ENCODE results near the gene AK1. TPM values are rescaled to one million over a fixed set of nuclear protein-coding genes. Genes with fewer than 3 reads are reported as not detected.

The AK1 gene
- polyA plus RNA-seq, 1 of the 3 experiments (the other 2 are of a cell fraction) = 125 TPM

- H3K27ac ChIP-seq (ENCODE audit: low read depth in 2 of 2, low read length in 1 of 2) = peak overlapping the region in 1 of 2 experiments; percentile 95; a peak in 2 of 4 replicates
- DNase-seq = no peak
Observed at GRCh38 chr9:127923771-127924170, 46.3 kb upstream of the AK1 start.

GRCh38 chr9:127923046-127923445 lies 45.6 kb upstream of the AK1 start:
- WGBS (ENCODE audit: low lambda C conversion rate) = 80% methylated on average over 6 of the region's 6 CpGs
- Histone ChIP-seq H2AFZ (ENCODE audit: low read depth) (no peak overlapping the region), H3K4me3 (ENCODE audit: low read depth in 2 of 2, low read length in 1 of 2) (no peak overlapping the region), H3K4me2 (0 out of 2 replicates have a peak overlapping the region, but pooled peaks have one; percentile 36), H3K9me2 (no peaks in the 10 kb centered on the region), H3K27ac (ENCODE audit: low read depth in 2 of 2, low read length in 1 of 2) (peak overlapping the region in 1 of 2 experiments; percentile 95; a peak in 2 of 4 replicates), H3K36me3 (replicated peaks in 1 of 2; ENCODE audit: control insufficient read depth in 1 of 2, insufficient read depth in 2 of 2, low read length in 1 of 2) (no peaks in the 10 kb centered on the region), H4K20me1 (ENCODE audit: insufficient read depth) (no peaks in the 10 kb centered on the region), H3K9ac (peak overlapping the region; percentile 55; the same call in 1 of the 2 replicates), H3F3A (replicated peaks; ENCODE audit: insufficient read depth) (peaks cover 48% of the 10 kb centered on the region), H3K27me3 (ENCODE audit: insufficient read depth) (no peaks in the 10 kb centered on the region), H3K79me2 (ENCODE audit: insufficient read depth) (no peaks in the 10 kb centered on the region), H3K9me3 (no peaks in the 10 kb centered on the region), H3K4me1 (ENCODE audit: control insufficient read depth in 1 of 2, insufficient read depth in 2 of 2, low read depth in 1 of 2, low read length in 1 of 2) (peaks cover 16 to 26% of the 10 kb centered on the region in 2 experiments; a peak in 3 of 4 replicates)
- ChIA-PET POLR2A (interaction anchor here (0.6 kb wide), 1 partner anchor 41 kb away, joined by 4 read pairs; no protein-coding TSS in a partner anchor), CTCF (interaction anchor here (0.6 to 4.4 kb wide), 9 partner anchors 32 to 750 kb away, joined by 3 to 31 read pairs (median 3); partner anchors contain the start of genes AK1 and TOR2A)
- TF ChIP-seq RFX5 (IDR thresholded peaks at IDR 0.05; ENCODE audit: low read length) = peak; percentile 71; the same call in 1 of the 2 replicates
- TF ChIP-seq GATA2 (CRISPR knock-in tag; IDR thresholded peaks at IDR 0.05) = no peak
- TF ChIP-seq EP300 (IDR thresholded peaks at IDR 0.05; ENCODE audit: borderline replicate concordance in 1 of 2, low read depth in 1 of 2, low read length in 1 of 2) = no peak
- TF ChIP-seq GABPA (IDR thresholded peaks at IDR 0.05; ENCODE audit: low read depth) = no peak
- TF ChIP-seq, protein P1, sequence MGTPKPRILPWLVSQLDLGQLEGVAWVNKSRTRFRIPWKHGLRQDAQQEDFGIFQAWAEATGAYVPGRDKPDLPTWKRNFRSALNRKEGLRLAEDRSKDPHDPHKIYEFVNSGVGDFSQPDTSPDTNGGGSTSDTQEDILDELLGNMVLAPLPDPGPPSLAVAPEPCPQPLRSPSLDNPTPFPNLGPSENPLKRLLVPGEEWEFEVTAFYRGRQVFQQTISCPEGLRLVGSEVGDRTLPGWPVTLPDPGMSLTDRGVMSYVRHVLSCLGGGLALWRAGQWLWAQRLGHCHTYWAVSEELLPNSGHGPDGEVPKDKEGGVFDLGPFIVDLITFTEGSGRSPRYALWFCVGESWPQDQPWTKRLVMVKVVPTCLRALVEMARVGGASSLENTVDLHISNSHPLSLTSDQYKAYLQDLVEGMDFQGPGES (IDR thresholded peaks at IDR 0.05; ENCODE audit: low read depth, low read length) = no peak
- peak; percentile 72 for DNase-seq

More at GRCh38 chr9:127923771-127924170, 46.3 kb upstream of the AK1 start:
- H3K9me2 ChIP-seq = no peaks in the 10 kb centered on the region
- ChIA-PET POLR2A (interaction anchor here (0.6 kb wide), 1 partner anchor 42 kb away, joined by 4 read pairs; no protein-coding TSS in a partner anchor), CTCF (interaction anchor here (0.6 to 2.0 kb wide), 8 partner anchors 22 to 333 kb away, joined by 3 to 8 read pairs (median 3); partner anchors contain the start of gene TOR2A)
- WGBS (ENCODE audit: low lambda C conversion rate) = 47% methylated on average over 8 of the region's 8 CpGs
- 0 out of 2 replicates have a peak overlapping the region, but pooled peaks have one; percentile 36 for H3K4me2 ChIP-seq
- H3K9me3 ChIP-seq = no peaks in the 10 kb centered on the region
- H3K9ac ChIP-seq = peak overlapping the region; percentile 55; the same call in 1 of the 2 replicates
- no peaks in the 10 kb centered on the region for H3K36me3 ChIP-seq (replicated peaks in 1 of 2; ENCODE audit: control insufficient read depth in 1 of 2, insufficient read depth in 2 of 2, low read length in 1 of 2)
- no peak; a peak in 1 of 4 replicates for TF ChIP-seq EP300 (IDR thresholded peaks at IDR 0.05; ENCODE audit: borderline replicate concordance in 1 of 2, low read depth in 1 of 2, low read length in 1 of 2)
- TF ChIP-seq POLR2AphosphoS5 (IDR thresholded peaks at IDR 0.05; ENCODE audit: low read depth, low read length) = peak; percentile 17; the same call in 1 of the 2 replicates
- TF ChIP-seq EZH2phosphoT487 (IDR thresholded peaks at IDR 0.05; ENCODE audit: borderline replicate concordance, low read depth) = no peak
- TF ChIP-seq USF2 (IDR thresholded peaks at IDR 0.05; ENCODE audit: borderline replicate concordance, low read depth, low read length) = no peak
- TF ChIP-seq FOSL2 (IDR thresholded peaks at IDR 0.05; ENCODE audit: borderline replicate concordance, low read depth) = peak; percentile 80; the same call in 1 of the 2 replicates
- no peak for TF ChIP-seq TAF1 (IDR thresholded peaks at IDR 0.05; ENCODE audit: borderline replicate concordance, low read depth, low read length)
- TF ChIP-seq ELF1 (IDR thresholded peaks at IDR 0.05) = no peak
- TF ChIP-seq TCF12 (IDR thresholded peaks at IDR 0.05) = peak; percentile 60; the same call in 1 of the 2 replicates
- no peak for TF ChIP-seq NRF1 (IDR thresholded peaks at IDR 0.05; ENCODE audit: low read depth, low read length)
- no peak for TF ChIP-seq MEF2A (IDR thresholded peaks at IDR 0.05; ENCODE audit: borderline replicate concordance, low read depth)
- peak; percentile 26 for TF ChIP-seq GABPA (IDR thresholded peaks at IDR 0.05; ENCODE audit: low read depth)
- no peak for TF ChIP-seq TEAD4 (IDR thresholded peaks at IDR 0.05; ENCODE audit: borderline replicate concordance, insufficient read depth)
- no peak for TF ChIP-seq YY1 (IDR thresholded peaks at IDR 0.05; ENCODE audit: low read depth)
- no peak for TF ChIP-seq CHD2 (IDR thresholded peaks at IDR 0.05; ENCODE audit: low read length, partially characterized antibody)
- TF ChIP-seq JUND (IDR thresholded peaks at IDR 0.05) = peak; percentile 76
- TF ChIP-seq, protein P2, sequence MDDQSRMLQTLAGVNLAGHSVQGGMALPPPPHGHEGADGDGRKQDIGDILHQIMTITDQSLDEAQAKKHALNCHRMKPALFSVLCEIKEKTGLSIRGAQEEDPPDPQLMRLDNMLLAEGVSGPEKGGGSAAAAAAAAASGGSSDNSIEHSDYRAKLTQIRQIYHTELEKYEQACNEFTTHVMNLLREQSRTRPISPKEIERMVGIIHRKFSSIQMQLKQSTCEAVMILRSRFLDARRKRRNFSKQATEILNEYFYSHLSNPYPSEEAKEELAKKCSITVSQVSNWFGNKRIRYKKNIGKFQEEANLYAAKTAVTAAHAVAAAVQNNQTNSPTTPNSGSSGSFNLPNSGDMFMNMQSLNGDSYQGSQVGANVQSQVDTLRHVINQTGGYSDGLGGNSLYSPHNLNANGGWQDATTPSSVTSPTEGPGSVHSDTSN (IDR thresholded peaks at IDR 0.05) = peak; percentile 67; the same call in 1 of the 2 replicates
- TF ChIP-seq RCOR1 (IDR thresholded peaks at IDR 0.05; ENCODE audit: low read length) = no peak
- TF ChIP-seq NFIC (IDR thresholded peaks at IDR 0.05; ENCODE audit: borderline replicate concordance) = peak; percentile 57
- no peak overlapping the region for H3K4me3 ChIP-seq (ENCODE audit: low read depth in 2 of 2, low read length in 1 of 2)
- no peaks in the 10 kb centered on the region for H3K27me3 ChIP-seq (ENCODE audit: insufficient read depth)
- H3F3A ChIP-seq (replicated peaks; ENCODE audit: insufficient read depth) = peaks cover 44% of the 10 kb centered on the region
- no peaks in the 10 kb centered on the region for H4K20me1 ChIP-seq (ENCODE audit: insufficient read depth)
- no peaks in the 10 kb centered on the region for H3K79me2 ChIP-seq (ENCODE audit: insufficient read depth)
- H3K4me1 ChIP-seq (ENCODE audit: control insufficient read depth in 1 of 2, insufficient read depth in 2 of 2, low read depth in 1 of 2, low read length in 1 of 2) = peaks cover 9 to 19% of the 10 kb centered on the region in 2 experiments; a peak in 3 of 4 replicates
- H2AFZ ChIP-seq (ENCODE audit: low read depth) = no peak overlapping the region
